ENCODE data around the gene GNAL. TPM values are rescaled to one million over a fixed set of nuclear protein-coding genes. Genes with fewer than 3 reads are reported as not detected.
"Not testable (repeated sequence)": the region's sequence is repeated elsewhere in the genome, so short reads cannot be mapped to it uniquely, and the experiment has no call there.

The GNAL gene
- total RNA-seq: 1 to 10 TPM in 5 of 6 donors, under 1 TPM in 1; 1.00 to 6.7 (median 3.5) TPM

DNA sequence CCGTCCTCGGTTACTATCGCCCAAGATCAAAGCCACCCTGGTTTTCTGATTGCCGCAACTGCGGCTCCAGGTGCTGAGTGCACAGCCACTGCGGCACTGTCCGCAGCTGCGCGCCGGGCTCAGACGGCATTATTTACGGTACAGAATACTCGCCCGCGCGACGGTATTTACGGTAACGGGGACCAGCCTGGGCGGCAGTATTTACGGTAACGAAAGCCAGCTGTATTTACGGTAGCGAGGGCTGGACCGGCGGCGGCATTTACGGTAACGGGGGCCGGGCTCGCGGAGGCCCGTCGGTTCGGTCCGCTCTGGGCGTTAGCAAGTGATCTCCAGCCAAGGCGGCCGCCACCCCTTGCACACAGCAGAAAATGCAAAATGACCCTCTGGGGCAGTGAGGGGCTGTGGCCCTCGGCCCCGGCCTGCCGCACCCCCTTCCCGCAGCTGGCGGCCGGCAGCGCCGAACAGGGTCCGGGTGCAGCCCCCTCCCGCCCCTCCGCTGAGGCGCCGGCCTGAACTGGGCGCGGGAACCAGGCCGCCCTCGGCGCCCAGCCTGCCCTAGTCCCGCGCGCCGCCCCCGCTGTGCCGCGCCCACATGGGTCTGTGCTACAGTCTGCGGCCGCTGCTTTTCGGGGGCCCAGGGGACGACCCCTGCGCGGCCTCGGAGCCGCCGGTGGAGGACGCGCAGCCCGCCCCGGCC lies at the start of gene GNAL:
Gene GNAL (plus strand): TSS at position 293 of the 697 bp plus-strand sequence. CDS start 300 bp downstream, at position 593.
- Histone ChIP-seq H3K9me3 (no peaks in the 10 kb centered on the region), H3K4me3 (peak within 1 kb of the TSS; percentile 41 to 65 (median 60)), H3K36me3 (no peaks in the 10 kb centered on the region), H3K27me3 (peaks cover 0 to 11% (median 5%) of the 10 kb centered on the region in 4 donors), H3K4me1 (peaks cover 3 to 18% (median 12%) of the 10 kb centered on the region in 4 donors), H3K27ac (peak within 1 kb of the TSS; percentile 16 to 69 (median 44))
- TF ChIP-seq EP300 (IDR thresholded peaks at IDR 0.05) (no peak), POLR2AphosphoS5 (IDR thresholded peaks at IDR 0.05) (peak in 1 of 2 donors; percentile 15), POLR2A (IDR thresholded peaks at IDR 0.05) (no peak)
- TF ChIP-seq, protein P1, sequence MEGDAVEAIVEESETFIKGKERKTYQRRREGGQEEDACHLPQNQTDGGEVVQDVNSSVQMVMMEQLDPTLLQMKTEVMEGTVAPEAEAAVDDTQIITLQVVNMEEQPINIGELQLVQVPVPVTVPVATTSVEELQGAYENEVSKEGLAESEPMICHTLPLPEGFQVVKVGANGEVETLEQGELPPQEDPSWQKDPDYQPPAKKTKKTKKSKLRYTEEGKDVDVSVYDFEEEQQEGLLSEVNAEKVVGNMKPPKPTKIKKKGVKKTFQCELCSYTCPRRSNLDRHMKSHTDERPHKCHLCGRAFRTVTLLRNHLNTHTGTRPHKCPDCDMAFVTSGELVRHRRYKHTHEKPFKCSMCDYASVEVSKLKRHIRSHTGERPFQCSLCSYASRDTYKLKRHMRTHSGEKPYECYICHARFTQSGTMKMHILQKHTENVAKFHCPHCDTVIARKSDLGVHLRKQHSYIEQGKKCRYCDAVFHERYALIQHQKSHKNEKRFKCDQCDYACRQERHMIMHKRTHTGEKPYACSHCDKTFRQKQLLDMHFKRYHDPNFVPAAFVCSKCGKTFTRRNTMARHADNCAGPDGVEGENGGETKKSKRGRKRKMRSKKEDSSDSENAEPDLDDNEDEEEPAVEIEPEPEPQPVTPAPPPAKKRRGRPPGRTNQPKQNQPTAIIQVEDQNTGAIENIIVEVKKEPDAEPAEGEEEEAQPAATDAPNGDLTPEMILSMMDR (IDR thresholded peaks at IDR 0.05): no peak
- ATAC-seq (ENCODE audit: low FRiP score in 2 of 2): peak; percentile 94 to 96
- DNase-seq: peak; percentile 71 to 89
- WGBS, 2 donors: 0 to 1% methylated on average over 4 to 67 of the region's 77 CpGs

DNA sequence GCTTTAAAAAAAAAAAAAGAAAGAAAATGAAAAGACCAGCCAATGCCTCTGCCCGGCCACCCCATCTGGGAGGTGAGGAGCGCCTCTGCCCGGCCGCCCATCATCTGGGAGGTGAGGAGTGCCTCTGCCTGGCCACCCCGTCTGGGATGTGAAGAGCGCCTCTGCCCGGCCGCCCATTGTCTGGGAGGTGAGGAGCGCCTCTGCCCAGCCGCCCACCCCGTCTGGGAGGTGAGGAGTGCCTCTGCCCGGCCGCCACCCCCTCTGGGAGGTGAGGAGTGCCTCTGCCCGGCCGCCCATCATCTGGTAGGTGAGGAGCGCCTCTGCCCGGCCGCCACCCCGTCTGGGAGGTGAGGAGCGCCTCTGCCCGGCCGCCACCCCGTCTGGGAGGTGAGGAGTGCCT lies 41.8 kb upstream of the GNAL start:
- peak in 1 of 2 donors; percentile 58 for DNase-seq
- H3K36me3 ChIP-seq; H3K9me3 ChIP-seq; H3K27ac ChIP-seq; H3K4me3 ChIP-seq; H3K27me3 ChIP-seq; ATAC-seq (ENCODE audit: low FRiP score in 2 of 2); H3K4me1 ChIP-seq: not testable (repeated sequence)
- 85 to 93% methylated on average over 8 to 22 of the region's 23 CpGs for WGBS, 2 donors

DNA sequence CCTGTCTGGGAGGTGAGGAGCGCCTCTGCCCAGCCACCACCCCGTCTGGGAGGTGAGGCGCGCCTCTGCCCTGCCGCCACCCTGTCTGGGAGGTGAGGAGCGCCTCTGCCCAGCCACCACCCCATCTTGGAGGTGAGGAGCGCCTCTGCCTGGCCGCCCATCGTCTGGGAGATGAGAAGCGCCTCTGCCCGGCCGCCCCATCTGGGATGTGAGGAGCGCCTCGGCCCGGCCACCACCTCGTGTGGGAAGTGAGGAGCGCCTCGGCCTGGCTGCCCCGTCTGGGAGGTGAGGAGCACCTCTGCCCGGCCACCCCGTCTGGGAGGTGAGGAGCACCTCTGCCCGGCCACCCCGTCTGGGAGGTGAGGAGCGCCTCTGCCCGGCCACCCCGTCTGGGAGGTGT lies 41.3 kb upstream of the GNAL start:
- not testable (repeated sequence) for ATAC-seq (ENCODE audit: low FRiP score in 2 of 2); H3K27me3 ChIP-seq; DNase-seq; H3K36me3 ChIP-seq; H3K9me3 ChIP-seq; H3K4me3 ChIP-seq; H3K27ac ChIP-seq; H3K4me1 ChIP-seq
- 97 to 98% methylated on average over 8 to 24 of the region's 26 CpGs for WGBS, 2 donors

DNA sequence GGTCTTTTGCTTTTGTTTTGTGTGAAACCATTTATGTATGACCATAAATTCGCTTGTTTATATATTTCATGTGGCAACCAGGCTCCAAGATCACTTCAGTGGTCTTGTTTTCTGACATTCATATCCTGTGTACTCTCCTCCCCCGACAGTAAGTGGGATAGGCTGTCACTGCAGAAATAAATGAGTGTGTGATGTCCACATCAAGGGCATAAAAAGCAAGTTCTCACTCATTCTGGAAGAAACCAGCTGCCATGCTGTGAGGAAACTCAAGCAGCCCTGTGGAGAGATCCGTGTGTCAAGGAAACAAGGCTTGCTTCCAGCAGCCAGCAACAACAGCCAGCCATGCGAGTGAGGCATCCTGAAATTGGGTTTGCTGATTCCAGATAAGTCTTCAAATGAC lies 39.2 kb upstream of the GNAL start:
- Histone ChIP-seq H3K4me3 (no peak overlapping the region), H3K27ac (no peak overlapping the region), H3K9me3 (peaks cover 0 to 6% (median 3%) of the 10 kb centered on the region in 4 donors), H3K36me3 (no peaks in the 10 kb centered on the region), H3K4me1 (no peaks in the 10 kb centered on the region), H3K27me3 (no peaks in the 10 kb centered on the region)
- TF ChIP-seq, protein P1 (IDR thresholded peaks at IDR 0.05): no peak
- TF ChIP-seq POLR2A (IDR thresholded peaks at IDR 0.05) (no peak), EP300 (IDR thresholded peaks at IDR 0.05) (no peak), POLR2AphosphoS5 (IDR thresholded peaks at IDR 0.05) (no peak)
- DNase-seq (no peak), ATAC-seq (ENCODE audit: low FRiP score in 2 of 2) (no peak)
- 75 to 82% methylated on average over 4 of the region's 4 CpGs for WGBS, 2 donors

DNA sequence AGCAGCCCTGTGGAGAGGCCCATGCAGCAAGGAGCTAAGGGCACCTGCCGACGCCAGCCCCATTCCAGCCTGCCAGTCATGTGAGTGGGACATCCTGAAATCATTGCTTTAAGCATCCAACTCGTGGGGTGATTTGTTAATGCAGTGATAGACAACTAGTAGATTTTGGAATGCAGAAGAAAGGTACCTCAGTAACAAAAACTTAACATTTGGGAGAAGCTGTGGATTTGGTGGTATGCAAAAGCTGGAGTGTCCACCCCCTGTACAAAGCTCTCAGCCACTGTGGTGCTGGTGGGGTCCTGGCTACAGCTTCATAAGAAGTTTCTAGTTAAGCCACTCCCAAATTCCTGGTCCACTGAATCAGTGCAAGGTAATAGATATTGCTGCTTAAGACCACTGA lies 37.2 kb upstream of the GNAL start:
- H3K36me3 ChIP-seq: no peaks in the 10 kb centered on the region
- ATAC-seq (ENCODE audit: low FRiP score in 2 of 2): no peak
- H3K27me3 ChIP-seq: no peaks in the 10 kb centered on the region
- no peak for DNase-seq
- TF ChIP-seq POLR2A (IDR thresholded peaks at IDR 0.05) (no peak), EP300 (IDR thresholded peaks at IDR 0.05) (no peak), POLR2AphosphoS5 (IDR thresholded peaks at IDR 0.05) (no peak)
- TF ChIP-seq, protein P1 (IDR thresholded peaks at IDR 0.05): no peak
- H3K9me3 ChIP-seq: peaks cover 0 to 6% (median 3%) of the 10 kb centered on the region in 4 donors
- peaks cover 2 to 7% (median 3%) of the 10 kb centered on the region in 4 donors for H3K4me1 ChIP-seq
- H3K27ac ChIP-seq: no peak overlapping the region
- WGBS, 2 donors: 79 to 84% methylated on average over 3 of the region's 3 CpGs
- no peak overlapping the region for H3K4me3 ChIP-seq

DNA sequence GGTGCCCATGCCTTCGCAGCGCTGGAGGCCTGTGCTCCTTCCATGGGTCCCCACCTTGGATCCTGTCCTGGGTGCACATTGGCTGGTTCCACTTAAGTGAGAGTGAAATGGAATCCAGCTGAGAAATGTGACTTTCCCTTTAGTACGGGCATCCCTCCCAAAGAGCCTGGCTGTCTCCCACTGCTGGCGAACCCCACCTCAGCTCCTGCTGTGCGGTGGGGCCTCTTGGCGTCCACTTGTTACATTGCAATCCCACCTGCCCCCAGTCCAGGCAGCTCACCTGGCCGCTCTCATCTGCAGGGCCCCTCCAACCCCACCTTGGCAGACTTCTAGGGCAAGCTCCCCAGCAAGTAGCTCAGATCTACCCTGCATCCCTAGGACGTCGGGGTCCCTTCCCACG lies 35.5 kb upstream of the GNAL start:
- WGBS, 2 donors: 85 to 90% methylated on average over 8 to 10 of the region's 10 CpGs
- H3K9me3 ChIP-seq: peaks cover 0 to 4% (median 0%) of the 10 kb centered on the region in 4 donors
- H3K36me3 ChIP-seq: no peaks in the 10 kb centered on the region
- H3K4me3 ChIP-seq: no peak overlapping the region
- no peak for DNase-seq
- TF ChIP-seq POLR2A (IDR thresholded peaks at IDR 0.05) (no peak), POLR2AphosphoS5 (IDR thresholded peaks at IDR 0.05) (no peak)
- peaks cover 2 to 7% (median 3%) of the 10 kb centered on the region in 4 donors for H3K4me1 ChIP-seq
- no peak overlapping the region for H3K27ac ChIP-seq
- no peaks in the 10 kb centered on the region for H3K27me3 ChIP-seq
- no peak for ATAC-seq (ENCODE audit: low FRiP score in 2 of 2)
